ENCODE data around the gene ANKRD29.
"Not testable (repeated sequence)": the region's sequence is repeated elsewhere in the genome, so short reads cannot be mapped to it uniquely, and the experiment has no call there.

ANKRD29 gene

GRCh38 chr18:23578067-23578701, 84.5 kb downstream of the ANKRD29 start:
- no peak for DNase-seq

DNA sequence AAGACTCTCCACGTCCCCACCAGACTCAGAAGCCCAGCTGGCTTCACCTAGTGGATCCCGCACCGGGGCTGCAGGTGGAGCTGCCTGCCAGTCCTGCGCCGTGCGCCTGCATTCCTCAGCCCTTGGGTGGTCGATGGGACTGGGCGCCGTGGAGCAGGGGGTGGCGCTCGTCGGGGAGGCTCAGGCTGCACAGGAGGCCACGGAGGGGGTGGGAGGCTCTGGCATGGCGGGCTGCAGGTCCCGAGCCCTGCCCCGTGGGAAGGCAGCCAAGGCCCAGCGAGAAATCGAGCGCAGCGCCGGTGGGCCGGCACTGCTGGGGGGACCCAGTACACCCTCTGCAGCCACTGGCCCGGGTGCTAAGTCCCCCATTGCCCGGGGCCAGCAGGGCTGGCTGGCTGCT, 85.2 kb downstream of the ANKRD29 start:
- DNase-seq: not testable (repeated sequence)

GRCh38 chr18:23575309-23575651, 87.4 kb downstream of the ANKRD29 start:
- no peak for DNase-seq

- DNase-seq: no peak
Observed at GRCh38 chr18:23574611-23575308, 88.0 kb downstream of the ANKRD29 start.

DNA sequence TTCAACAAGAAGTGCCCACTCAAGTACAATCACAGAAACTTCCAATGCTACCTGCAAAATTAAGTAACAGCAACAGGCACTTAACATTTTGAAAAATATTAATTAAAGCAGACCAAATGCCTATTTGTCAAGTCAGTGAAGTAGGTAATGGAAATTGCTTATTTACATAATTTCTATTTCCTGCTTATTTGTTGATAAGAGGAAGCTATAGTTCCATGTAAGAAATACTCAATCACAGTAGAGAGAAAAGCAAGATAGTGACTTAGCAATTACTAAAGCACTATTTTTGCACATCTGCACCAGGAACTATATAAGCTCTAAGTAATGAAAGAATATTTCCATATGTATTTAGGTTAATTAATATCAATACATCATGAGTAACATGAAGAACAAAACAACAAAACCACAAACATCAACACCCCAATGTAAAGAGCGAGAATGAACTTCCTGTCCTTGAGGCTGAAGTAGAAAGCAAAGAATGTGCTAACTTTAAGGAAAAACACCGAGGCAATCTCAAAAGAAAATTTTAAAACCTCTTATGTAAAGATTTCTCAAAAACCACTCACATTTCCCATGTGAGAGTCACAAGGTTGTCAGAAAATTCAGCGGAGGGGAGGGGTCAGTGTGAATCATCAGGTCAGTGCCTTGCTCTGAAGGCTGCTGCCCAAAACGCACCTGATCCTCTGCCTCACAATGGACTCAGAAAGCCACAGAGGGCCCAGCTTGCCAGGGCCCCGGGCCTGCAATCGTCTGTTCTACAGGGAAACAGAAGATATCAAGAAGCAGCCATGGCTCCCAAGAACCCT, 88.9 kb downstream of the ANKRD29 start:
- DNase-seq: no peak

DNA sequence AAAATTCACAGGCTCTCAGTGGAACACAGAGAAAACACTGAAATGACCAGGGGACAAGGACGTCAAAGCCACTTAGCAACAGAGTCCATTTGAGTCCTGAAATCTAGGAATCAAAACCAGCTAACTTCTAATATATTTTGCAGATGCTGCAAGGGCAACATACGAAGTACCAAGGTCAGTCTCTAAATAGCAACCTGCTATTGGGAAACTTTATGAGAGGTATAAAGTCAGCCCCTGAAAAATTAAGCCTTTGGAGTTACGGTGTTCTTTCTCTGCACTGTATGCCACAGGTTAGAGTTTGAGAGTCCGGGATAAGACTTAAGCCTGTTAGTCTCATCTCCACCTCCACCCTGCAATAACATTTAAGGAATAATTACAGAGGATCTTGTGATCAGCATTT, 89.7 kb downstream of the ANKRD29 start:
- DNase-seq: no peak

GRCh38 chr18:23572570-23572969, 90.1 kb downstream of the ANKRD29 start:
- no peak for DNase-seq

- no peak for DNase-seq
Observed at GRCh38 chr18:23572012-23572411, 90.7 kb downstream of the ANKRD29 start.

- DNase-seq: no peak
Observed at GRCh38 chr18:23570912-23571504, 91.7 kb downstream of the ANKRD29 start.

DNA sequence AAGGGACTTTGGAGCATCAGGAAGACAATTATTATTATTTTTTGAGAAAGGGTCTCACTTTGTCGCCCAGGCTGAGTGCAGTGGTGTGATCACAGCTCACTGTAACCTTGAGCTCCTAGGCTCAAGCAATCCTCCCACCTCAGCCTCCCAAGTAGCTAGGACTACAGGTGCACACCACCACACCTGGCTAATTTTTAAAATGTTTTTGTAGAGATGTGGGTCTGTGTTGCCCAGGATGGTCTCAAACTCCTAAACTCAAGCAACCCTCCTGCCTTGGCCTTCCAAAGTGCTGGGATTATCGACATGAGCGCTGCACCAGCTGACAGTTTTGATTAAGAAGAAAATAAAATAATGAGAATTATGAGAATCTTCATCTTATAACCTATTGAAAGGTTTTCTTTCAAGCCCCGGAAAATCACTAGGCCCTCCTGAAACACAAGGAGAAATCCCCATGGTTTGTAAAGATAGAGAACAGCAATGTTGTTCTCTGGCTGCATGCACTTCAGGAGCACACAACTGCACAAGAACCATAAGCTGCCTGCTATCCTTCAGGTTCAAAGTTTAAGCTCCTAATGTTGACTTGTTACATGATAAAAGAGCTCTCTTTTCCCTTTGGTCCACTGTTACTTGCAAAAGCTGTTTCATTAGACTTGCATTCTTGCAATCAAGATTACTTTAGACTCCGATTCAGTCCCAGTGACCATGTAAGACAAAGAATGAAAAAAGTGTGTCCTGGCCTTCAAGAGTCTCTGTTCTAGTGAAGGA, 93.2 kb downstream of the ANKRD29 start:
- no peak for DNase-seq

DNA sequence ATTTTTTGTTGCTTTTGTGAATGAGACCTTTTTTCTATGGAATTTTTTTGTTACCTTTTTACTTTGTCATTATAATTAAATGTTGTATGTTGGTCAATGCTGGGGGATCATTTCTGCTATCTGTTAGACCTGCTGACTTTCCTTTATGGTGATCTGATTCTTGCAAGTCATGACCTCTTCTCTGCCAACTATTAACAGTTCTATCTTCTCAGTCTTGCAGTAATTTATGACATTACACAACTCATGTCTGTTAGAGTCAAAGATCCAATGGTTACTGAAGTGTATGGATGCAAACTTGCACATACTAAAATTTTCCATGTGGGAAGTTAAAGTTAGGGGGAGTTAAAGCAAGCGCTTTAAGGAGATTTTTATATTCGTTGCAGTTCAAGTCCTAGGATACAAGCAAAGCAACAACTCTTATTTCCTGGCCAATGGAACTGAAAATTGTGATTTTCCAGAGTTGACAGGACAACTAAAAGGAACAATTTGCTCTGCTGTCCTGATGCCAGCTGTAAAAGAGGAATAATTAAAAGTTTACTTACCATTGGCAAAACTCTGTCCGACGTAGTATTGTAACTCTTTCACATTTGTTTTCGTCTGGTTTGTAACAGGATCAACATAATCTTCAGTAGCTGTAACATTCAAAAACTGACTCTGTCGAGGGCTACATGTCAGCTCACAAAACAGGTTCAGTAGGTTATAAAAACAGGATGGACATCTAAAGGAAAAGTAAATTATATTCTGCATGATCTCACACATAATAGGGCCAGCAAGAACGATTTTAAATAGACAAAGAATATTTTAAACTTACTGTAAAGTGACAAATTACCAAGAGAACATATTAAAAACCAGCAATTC, 94.2 kb downstream of the ANKRD29 start:
- DNase-seq: no peak

GRCh38 chr18:23567671-23568070, 95.0 kb downstream of the ANKRD29 start:
- DNase-seq: no peak

GRCh38 chr18:23565916-23566547, 96.7 kb downstream of the ANKRD29 start:
- no peak for DNase-seq

GRCh38 chr18:23563377-23564043, 99.2 kb downstream of the ANKRD29 start:
- no peak for DNase-seq

- no peak for DNase-seq
Observed at GRCh38 chr18:23560186-23560585, 102.5 kb downstream of the ANKRD29 start.

- DNase-seq: not testable (repeated sequence)
Observed at GRCh38 chr18:23557511-23557910, 105.2 kb downstream of the ANKRD29 start.

GRCh38 chr18:23556145-23556780, 106.4 kb downstream of the ANKRD29 start:
- no peak for DNase-seq

- no peak for DNase-seq
Observed at GRCh38 chr18:23553887-23554286, 108.8 kb downstream of the ANKRD29 start.

GRCh38 chr18:23552505-23552904, 110.2 kb downstream of the ANKRD29 start:
- DNase-seq: no peak

DNA sequence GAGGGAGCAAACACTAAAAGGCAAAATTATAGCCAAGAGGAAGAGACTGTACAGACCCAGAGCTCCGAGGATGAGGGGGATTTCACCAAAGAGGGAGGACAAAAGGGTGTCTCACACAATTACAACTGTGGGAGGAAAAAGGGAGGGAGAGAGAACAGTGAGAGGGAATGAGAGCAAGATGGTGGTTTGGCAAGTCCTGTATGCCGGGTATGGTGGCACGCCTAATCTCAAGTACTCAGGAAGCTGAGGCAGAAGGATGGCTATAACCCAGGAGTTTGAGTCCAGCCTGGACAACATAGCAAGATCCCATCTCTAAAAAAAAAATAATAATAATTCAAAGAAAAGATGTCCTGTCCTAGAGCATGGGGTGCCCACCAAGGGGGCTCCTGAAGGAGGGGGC, 110.7 kb downstream of the ANKRD29 start:
- DNase-seq: no peak

Data from NCI-H1092 treated with DMSO at 0.1 percent for 48 hours (cell line).